K562 (cell line): Measurements from ENCODE around the gene OR2A1. TPM values are rescaled to one million over a fixed set of nuclear protein-coding genes. Genes with fewer than 3 reads are reported as not detected.
"Not testable (repeated sequence)": the region's sequence is repeated elsewhere in the genome, so short reads cannot be mapped to it uniquely, and the experiment has no call there.

Experiments used
- ATAC-seq: fragments of 200-7000 bp; cut with Tn5 transposase; 3 replicates; pipeline ENCODE4 v1.9.1; 2020; ENCODE audit warnings: moderate library complexity
- BruUV-seq: library from RNA; stranded (reverse); fragments of 400-500 nt; replicated peaks from 2 replicates; lab custom pipeline; 2021; lab: Mats Ljungman, UMichigan
- CTCF ChIA-PET: fragments of 300-600 bp; formaldehyde crosslinking; extraction: SDS; loops from one replicate; lab custom pipeline; 2021; ENCODE audit warnings: low intra/inter-chr PET ratio; lab: Yijun Ruan, JAX
- POLR2A ChIA-PET: fragments of 300-600, 350-650 bp; sonication (Branson Sonifier 250); formaldehyde crosslinking; extraction: SDS; loops from one replicate; lab custom pipeline; 2021; ENCODE audit warnings: antibody characterized with exemption, inconsistent platforms; lab: Yijun Ruan, JAX
- DNase-seq, 4 experiments: peaks; one replicate each; pipeline versions ENCODE4 v3.0.0 to v3.0.0-alpha.2; 2011 to 2018; ENCODE audit warnings: low spot score in 3 of 4, mixed read lengths in 3 of 4; ENCODE audit errors: extremely low read depth in 1 of 4
- FAIRE-seq: peaks from 2 replicates; lab custom pipeline; 2011; peaks lifted over from hg19 to GRCh38; lab: Jason Lieb, UNC
- H2AFZ ChIP-seq: 2 replicates; pipeline ENCODE4 v1.6.0; 2011; ENCODE audit warnings: low read depth, low read length, control low read depth, inconsistent platforms
- H3K27ac ChIP-seq: fragments of 200-600 bp; 3 replicates; pipeline ENCODE4 v1.8.0; 2011; ENCODE audit warnings: low read depth, mild to moderate bottlenecking, control low read depth, inconsistent platforms, low read length, moderate library complexity, mixed read lengths; ENCODE audit errors: extremely low read depth
- H3K27me3 ChIP-seq, 2 experiments: fragments of 300-600 bp in 1 of 2; 2 replicates in 1 of 2; 3 replicates in 1 of 2; pipeline versions ENCODE4 v1.6.0 to v1.8.0; 2011; ENCODE audit warnings: inconsistent platforms in 2 of 2, low read length in 2 of 2, mild to moderate bottlenecking in 1 of 2, mixed read lengths in 1 of 2, moderate library complexity in 1 of 2; ENCODE audit not compliant: control insufficient read depth in 2 of 2, insufficient read depth in 2 of 2
- H3K36me3 ChIP-seq: fragments of 300-600 bp; 3 replicates; pipeline ENCODE4 v1.8.0; 2011; ENCODE audit warnings: mild to moderate bottlenecking, low read length, inconsistent platforms; ENCODE audit not compliant: control insufficient read depth, insufficient read depth
- H3K4me1 ChIP-seq, 2 experiments: fragments of 200-600 bp in 1 of 2; replicated peaks in 1 of 2; 2 replicates in 1 of 2; 3 replicates in 1 of 2; pipeline versions ENCODE4 v1.5.1 to v1.8.0; 2011; ENCODE audit warnings: inconsistent platforms in 2 of 2, low read length in 2 of 2, mild to moderate bottlenecking in 1 of 2, mixed read lengths in 1 of 2, moderate library complexity in 1 of 2; ENCODE audit not compliant: control insufficient read depth in 2 of 2, insufficient read depth in 2 of 2
- H3K4me2 ChIP-seq: 2 replicates; pipeline ENCODE4 v1.6.1; 2011; ENCODE audit warnings: low read length, control low read depth, inconsistent platforms, mixed read lengths; ENCODE audit not compliant: insufficient read depth
- H3K4me3 ChIP-seq: fragments of 200-600 bp; sonication (generic), shearing (Covaris generic); 2 replicates; pipeline ENCODE4 v1.5.1; 2016; ENCODE audit warnings: control low read depth, inconsistent platforms
- H3K79me2 ChIP-seq: fragments of 200-600 bp; 3 replicates; pipeline ENCODE4 v1.8.0; 2011; ENCODE audit warnings: low read length, inconsistent platforms; ENCODE audit not compliant: control insufficient read depth, insufficient read depth
- H3K9ac ChIP-seq, 2 experiments: 2 replicates each; pipeline versions ENCODE4 v1.6.0 to v1.6.1; 2011; ENCODE audit warnings: low read depth in 2 of 2, low read length in 2 of 2, control low read depth in 1 of 2, inconsistent platforms in 1 of 2, mild to moderate bottlenecking in 1 of 2, mixed read lengths in 1 of 2; ENCODE audit not compliant: insufficient read depth in 1 of 2
- H3K9me1 ChIP-seq: one replicate; pipeline ENCODE4 v1.6.0; 2011; ENCODE audit warnings: inconsistent platforms, mild to moderate bottlenecking, low read length, moderate library complexity; ENCODE audit not compliant: control insufficient read depth, insufficient read depth
- H3K9me3 ChIP-seq: replicated peaks from 2 replicates; pipeline ENCODE4 v1.5.1; 2011; ENCODE audit warnings: low read depth, low read length, inconsistent platforms; ENCODE audit not compliant: control insufficient read depth, insufficient read depth
- H4K20me1 ChIP-seq: replicated peaks from 2 replicates; pipeline ENCODE4 v1.6.1; 2011; ENCODE audit warnings: low read length, inconsistent platforms, mixed read lengths; ENCODE audit not compliant: control insufficient read depth, insufficient read depth
- WGBS: fragments of 100-300 bp; shearing (Covaris generic); methylation state at CpG from one replicate; pipeline ENCODE4 v1.1.6; 2016; ENCODE audit warnings: low coverage, mixed read lengths; ENCODE audit not compliant: insufficient coverage; ENCODE audit errors: missing lambda C conversion rate; 5-methylcytosine and 5-hydroxymethylcytosine counted together
- in situ Hi-C: fragments of 300-500 bp; cut with MboI; formaldehyde crosslinking; loops from 4 replicates; pipeline ENCODE4 v1.15.0; 2018; ENCODE audit warnings: inconsistent platforms, mixed read lengths
- intact Hi-C: fragments of 100-400 bp; cut with micrococcal nuclease; formaldehyde crosslinking; loops from 2 replicates; pipeline ENCODE4 v1.14.2; 2022
- polyA plus RNA-seq, 8 experiments: library from polyadenylated mRNA; depleted of rRNA in 4 of 8; stranded (reverse) in 5 of 8; unstranded in 3 of 8; fragments of >200 nt; fragmentation: Nextera tagmentation in 2 of 8; fragmentation: Illumina TruSeq in 1 of 8; extraction: Ambion mirVana in 2 of 8; extraction: Trizol in 1 of 8; gene quantifications; 2 replicates each; pipeline versions ENCODE4 v1.2.1 to v1.2.3, GENCODE V29; 2011 to 2014; ENCODE audit warnings: inconsistent platforms in 1 of 8, missing spikeins in 1 of 8
- total RNA-seq, 7 experiments: library from RNA; depleted of rRNA in 6 of 7; stranded (reverse); fragments of >200 nt in 6 of 7; fragmentation: Illumina TruSeq in 2 of 7; extraction: Trizol in 2 of 7; gene quantifications; 2 replicates each; pipeline versions ENCODE4 v1.2.1 to v1.2.3, GENCODE V29; 2011 to 2021; ENCODE audit warnings: low replicate concordance in 1 of 7

OR2A1 gene
- total and polyA plus RNA-seq, 9 of the 15 experiments (the other 6 are each of a cell fraction or from before 2014, with no cell fraction given): not detected

DNA sequence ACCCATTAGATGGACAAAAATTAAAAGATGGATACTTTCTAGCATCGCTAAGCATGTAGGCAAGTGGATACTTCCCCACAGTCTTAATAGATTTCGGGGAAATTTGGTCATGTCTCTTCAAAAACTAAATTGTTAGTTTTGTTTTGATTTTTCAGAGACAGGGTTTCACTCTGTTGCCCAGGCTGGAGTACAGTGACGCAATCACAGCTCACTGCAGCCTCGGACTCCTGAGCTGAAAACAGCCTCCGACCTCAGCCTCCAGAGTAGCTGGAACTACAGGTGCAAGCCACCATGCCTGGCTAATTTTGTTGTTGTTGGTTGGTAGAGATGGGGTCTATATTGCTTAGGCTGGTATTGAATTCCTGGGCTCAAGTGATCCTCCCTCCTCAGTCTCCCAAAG, 13.6 kb downstream of the OR2A1 start:
- FAIRE-seq, BruUV-seq: not testable (repeated sequence)

DNA sequence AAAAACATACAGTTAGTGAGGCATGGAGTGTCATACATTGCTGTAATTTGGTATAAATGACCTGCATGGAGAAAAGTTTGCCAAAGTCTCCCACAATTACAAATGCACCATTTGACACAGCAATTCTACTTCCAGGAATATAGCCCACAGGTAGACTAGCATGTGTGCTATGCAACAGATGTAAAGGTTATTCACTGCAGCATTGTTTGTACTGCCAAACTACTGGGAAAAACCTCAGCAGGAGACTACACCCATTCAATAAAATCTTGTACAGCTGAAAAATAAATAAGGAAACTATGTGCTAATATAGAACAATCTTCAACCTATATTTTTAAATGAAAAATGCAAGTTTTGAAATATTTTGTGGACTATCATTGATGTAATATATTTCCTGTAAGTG, 17.8 kb downstream of the OR2A1 start:
- H4K20me1 ChIP-seq, H3K79me2 ChIP-seq, H3K9me1 ChIP-seq, H2AFZ ChIP-seq, H3K27ac ChIP-seq, BruUV-seq, DNase-seq, intact Hi-C loops, H3K9ac ChIP-seq, ATAC-seq, POLR2A ChIA-PET, H3K4me2 ChIP-seq, H3K4me1 ChIP-seq, H3K27me3 ChIP-seq, FAIRE-seq, H3K4me3 ChIP-seq, H3K9me3 ChIP-seq, CTCF ChIA-PET, H3K36me3 ChIP-seq: not testable (repeated sequence)
- in situ Hi-C loops: loop anchor here (5.0 to 25.0 kb wide), 2 partner anchors 113 to 168 kb away; no protein-coding TSS in a partner anchor

More for the DNA sequence above, 13.6 kb downstream of the OR2A1 start:
- POLR2A ChIA-PET, H3K27me3 ChIP-seq, CTCF ChIA-PET, H3K4me2 ChIP-seq, H3K79me2 ChIP-seq, H2AFZ ChIP-seq, H3K9me3 ChIP-seq, H3K4me1 ChIP-seq, H3K9me1 ChIP-seq, H3K9ac ChIP-seq, H3K36me3 ChIP-seq, ATAC-seq, H3K4me3 ChIP-seq, intact Hi-C loops, DNase-seq, H4K20me1 ChIP-seq, H3K27ac ChIP-seq: not testable (repeated sequence)
- in situ Hi-C loops: loop anchor here (25.0 kb wide), 1 partner anchor 164 kb away; no protein-coding TSS in a partner anchor
- 2% methylated on average over 3 of the region's 5 CpGs for WGBS

DNA sequence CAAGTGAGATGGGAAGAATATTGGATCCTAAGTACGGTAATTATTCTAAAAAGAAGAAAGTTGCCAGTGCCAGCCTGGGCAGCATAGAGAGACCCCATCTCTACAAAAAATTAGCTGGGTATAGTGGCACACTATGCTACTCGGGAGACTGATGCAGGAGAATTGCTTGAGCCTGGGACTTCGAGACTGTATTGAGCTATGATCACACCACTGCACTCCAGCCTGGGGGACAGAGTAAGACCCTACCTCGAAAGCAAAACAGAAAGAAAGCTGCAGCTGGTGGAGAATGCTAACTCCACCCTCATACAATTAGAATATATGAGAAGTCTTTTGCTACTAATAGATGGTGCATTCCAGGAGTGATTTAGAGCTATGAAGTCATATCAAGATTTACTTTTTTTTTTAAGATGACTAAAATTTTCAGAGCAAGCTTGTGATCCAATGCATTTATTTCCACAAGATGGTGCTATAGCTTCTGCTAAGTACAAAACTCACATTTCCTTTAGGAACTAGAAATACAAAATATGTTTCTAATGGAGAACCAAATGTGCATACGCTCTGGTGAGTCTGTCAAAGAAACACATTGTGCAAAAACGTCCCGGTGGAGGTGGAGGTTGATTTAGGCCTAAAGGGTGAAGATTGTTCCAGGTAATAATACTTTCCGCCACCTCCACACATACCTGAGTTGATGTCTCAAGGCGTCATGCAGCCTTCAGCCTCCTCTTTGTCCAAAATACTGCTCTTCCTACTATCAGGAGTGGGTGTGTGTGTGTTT, 19.2 kb downstream of the OR2A1 start:
- H3K9ac ChIP-seq, H3K9me1 ChIP-seq, H4K20me1 ChIP-seq, H3K27me3 ChIP-seq, CTCF ChIA-PET, H3K4me3 ChIP-seq, H3K79me2 ChIP-seq, BruUV-seq, H3K27ac ChIP-seq, POLR2A ChIA-PET, H3K36me3 ChIP-seq, H3K9me3 ChIP-seq, H3K4me2 ChIP-seq, intact Hi-C loops, H3K4me1 ChIP-seq, DNase-seq, H2AFZ ChIP-seq: not testable (repeated sequence)
- in situ Hi-C loops: loop anchor here (5.0 to 25.0 kb wide), 2 partner anchors 114 to 169 kb away; no protein-coding TSS in a partner anchor
- ATAC-seq (peak; percentile 70), FAIRE-seq (peak; percentile 55)
- 0% methylated on average over 1 of the region's 9 CpGs for WGBS

DNA sequence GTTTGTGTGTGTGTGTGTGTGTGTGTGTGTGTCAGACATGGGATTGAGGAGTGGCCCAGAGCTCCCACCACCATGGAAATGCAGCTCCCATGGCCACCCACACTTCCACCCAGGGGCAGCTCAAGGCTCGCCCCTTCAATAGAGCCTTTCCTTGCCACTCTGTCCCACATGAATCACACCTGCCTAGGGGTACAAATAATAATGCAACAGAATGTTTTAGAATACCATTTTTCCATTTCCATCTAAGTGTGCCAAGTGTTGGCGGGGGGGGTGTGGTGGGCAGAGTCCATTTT, 19.7 kb downstream of the OR2A1 start:
- H4K20me1 ChIP-seq, H3K4me1 ChIP-seq, POLR2A ChIA-PET, H3K36me3 ChIP-seq, H3K9me1 ChIP-seq, DNase-seq, H3K4me3 ChIP-seq, H3K4me2 ChIP-seq, H3K9me3 ChIP-seq, H3K79me2 ChIP-seq, CTCF ChIA-PET, H2AFZ ChIP-seq, FAIRE-seq, intact Hi-C loops, H3K27ac ChIP-seq, H3K27me3 ChIP-seq, ATAC-seq, BruUV-seq, H3K9ac ChIP-seq: not testable (repeated sequence)
- in situ Hi-C loops: loop anchor here (5.0 to 25.0 kb wide), 2 partner anchors 115 to 170 kb away; no protein-coding TSS in a partner anchor
- WGBS: 4% methylated on average over 2 of the region's 2 CpGs
